Caki2 (cell line): ENCODE results near the gene POMT1. TPM values are rescaled to one million over a fixed set of nuclear protein-coding genes. Genes with fewer than 3 reads are reported as not detected.

ENCODE experiments used
- DNase-seq: peaks from one replicate; pipeline ENCODE4 v3.0.0-alpha.2; 2015; ENCODE audit warnings: low read depth
- in situ Hi-C: cut with HindIII; loops from 2 replicates; pipeline ENCODE4 v1.10.0; 2016; ENCODE audit warnings: low sequenced_read_pairs, low pct_unique_long_range_greater_than_20kb, mixed read lengths
- total RNA-seq: library from RNA; depleted of rRNA; stranded (reverse); fragments of >200 nt; shearing (Covaris generic); gene quantifications from 2 replicates; pipeline ENCODE4 v1.2.3, GENCODE V29; 2014; ENCODE audit warnings: low replicate concordance; rRNA removed

POMT1 gene
- total RNA-seq, 1 experiment from 2014 or later, result 30.9 TPM

GRCh38 chr9:131562032-131562959, 59.6 kb downstream of the POMT1 start:
- in situ Hi-C loops, result no loop called here
- no peak for DNase-seq

- no peak for DNase-seq
- in situ Hi-C loops, result no loop called here
These were observed 62.7 kb downstream of the POMT1 start for GRCh38 chr9:131565369-131565768.

GRCh38 chr9:131566158-131566557, 63.4 kb downstream of the POMT1 start:
- in situ Hi-C loops, result no loop called here

GRCh38 chr9:131567910-131568309, 65.2 kb downstream of the POMT1 start:
- in situ Hi-C loops, result no loop called here

More at GRCh38 chr9:131566158-131566557, 63.4 kb downstream of the POMT1 start:
- no peak for DNase-seq

More at GRCh38 chr9:131567910-131568309, 65.2 kb downstream of the POMT1 start:
- no peak for DNase-seq

Other genes with a start within 250 kb of the POMT1 start
- 0.17 TPM in 1 of 2 replicates, not detected in the other for gene FAM78A, start 226.4 kb upstream of the POMT1 start, total RNA-seq
- gene PLPP7, start 213.2 kb upstream of the POMT1 start, total RNA-seq, result 1.7 TPM in 1 of 2 replicates, not detected in the other
- 35.4 and 36.8 TPM in 2 replicates for gene PRRC2B, start 108.8 kb upstream of the POMT1 start, total RNA-seq
- 30.8 and 36.5 TPM in 2 replicates for gene UCK1, start 28.3 kb downstream of the POMT1 start, total RNA-seq
- not detected in 2 replicates for gene PRRT1B, start 42.6 kb downstream of the POMT1 start, total RNA-seq
- gene RAPGEF1, start 237.2 kb downstream of the POMT1 start, total RNA-seq, result 15.1 and 26.2 TPM in 2 replicates